HG03097 (cell line): ENCODE results near the gene TM4SF18.

ENCODE experiments used
- ATAC-seq: cut with Tn5 transposase; IDR thresholded peaks from one replicate; pipeline ENCODE4 v1.9.1; 2021; ENCODE audit not compliant: unreplicated experiment, low FRiP score

The TM4SF18 gene

GRCh38 chr3:149291178-149291577, 42.3 kb downstream of the TM4SF18 start:
- no peak for ATAC-seq

- ATAC-seq = no peak
Measured at GRCh38 chr3:149288655-149289054, 44.8 kb downstream of the TM4SF18 start.

GRCh38 chr3:149284034-149284433, 49.4 kb downstream of the TM4SF18 start:
- no peak for ATAC-seq

- no peak for ATAC-seq
Measured at GRCh38 chr3:149283401-149283800, 50.0 kb downstream of the TM4SF18 start.

- ATAC-seq = no peak
Measured at GRCh38 chr3:149282836-149283235, 50.6 kb downstream of the TM4SF18 start.

GRCh38 chr3:149282322-149282721, 51.1 kb downstream of the TM4SF18 start:
- no peak for ATAC-seq

- no peak for ATAC-seq
Measured at GRCh38 chr3:149280671-149281349, 52.6 kb downstream of the TM4SF18 start.

GRCh38 chr3:149278911-149279310, 54.5 kb downstream of the TM4SF18 start:
- no peak for ATAC-seq

- peak; percentile 53 for ATAC-seq
Measured at GRCh38 chr3:149277331-149277813, 56.1 kb downstream of the TM4SF18 start.

GRCh38 chr3:149276619-149277018, 56.8 kb downstream of the TM4SF18 start:
- no peak for ATAC-seq

GRCh38 chr3:149274220-149274619, 59.2 kb downstream of the TM4SF18 start:
- no peak for ATAC-seq

GRCh38 chr3:149273096-149273751, 60.2 kb downstream of the TM4SF18 start:
- peak; percentile 61 for ATAC-seq

- no peak for ATAC-seq
Measured at GRCh38 chr3:149271669-149272068, 61.8 kb downstream of the TM4SF18 start.

GRCh38 chr3:149270180-149270579, 63.3 kb downstream of the TM4SF18 start:
- ATAC-seq = no peak

- ATAC-seq = no peak
Measured at GRCh38 chr3:149269687-149270086, 63.7 kb downstream of the TM4SF18 start.
